ENCODE measurements around the gene CCDC174.

GRCh38 chr3:14647976-14648955 lies 3.3 kb upstream of the CCDC174 start:
- TF ChIP-seq POLR2AphosphoS5 (IDR thresholded peaks at IDR 0.05; ENCODE audit: low read depth, low read length), result no peak
- no peak for TF ChIP-seq REST (IDR thresholded peaks at IDR 0.05; ENCODE audit: insufficient read depth in 1 of 2, low read depth in 2 of 2, low read length in 2 of 2)
- no peak for TF ChIP-seq SIN3A (IDR thresholded peaks at IDR 0.05; ENCODE audit: borderline replicate concordance, insufficient read depth, low read length)
- TF ChIP-seq TAF1 (IDR thresholded peaks at IDR 0.05; ENCODE audit: borderline replicate concordance, insufficient read depth, low read length), result no peak
- TF ChIP-seq FOXP2 (optimal IDR thresholded peaks at IDR 0.05; ENCODE audit: borderline replicate concordance, extremely low read depth, extremely low read length, insufficient read depth), result no peak
